H1 (cell line): ENCODE measurements around the gene KISS1. TPM values are rescaled to one million over a fixed set of nuclear protein-coding genes. Genes with fewer than 3 reads are reported as not detected.

Experiments
- CTCF ChIA-PET: fragments of 300-600 bp; sonication (Branson Sonifier 250); formaldehyde crosslinking; loops from one replicate; lab custom pipeline; 2021; ENCODE audit not compliant: partially characterized antibody; lab: Charles Lee
- POLR2A ChIA-PET: fragments of 300-600 bp; sonication (Branson Sonifier 250); formaldehyde crosslinking; loops from one replicate; lab custom pipeline; 2021; ENCODE audit warnings: inconsistent platforms; ENCODE audit not compliant: partially characterized antibody; lab: Charles Lee
- DNase-seq, 2 experiments: peaks; one replicate each; pipeline versions ENCODE4 v3.0.0 to v3.0.0-alpha.2; 2010 to 2022; ENCODE audit warnings: low spot score in 2 of 2, low read depth in 1 of 2, mixed read lengths in 1 of 2
- FAIRE-seq: peaks from 2 replicates; lab custom pipeline; 2011; peaks lifted over from hg19 to GRCh38; lab: Jason Lieb, UNC
- H2AFZ ChIP-seq: 2 replicates; pipeline ENCODE4 v1.8.1; 2012; ENCODE audit warnings: low read length, inconsistent platforms
- H2AK5ac ChIP-seq: 2 replicates; pipeline ENCODE4 v1.6.1; 2013; ENCODE audit warnings: low read depth, low read length
- H2BK120ac ChIP-seq: replicated peaks from 2 replicates; pipeline ENCODE3; 2013; ENCODE audit warnings: low read depth, low read length, inconsistent platforms
- H2BK12ac ChIP-seq: 2 replicates; pipeline ENCODE4 v1.6.1; 2013; ENCODE audit warnings: low read depth, low read length
- H2BK15ac ChIP-seq: 2 replicates; pipeline ENCODE4 v1.6.1; 2013; ENCODE audit warnings: low read length
- H2BK20ac ChIP-seq: 2 replicates; pipeline ENCODE4 v1.6.1; 2013; ENCODE audit warnings: low read length
- H2BK5ac ChIP-seq: 2 replicates; pipeline ENCODE4 v1.6.1; 2013; ENCODE audit warnings: low read depth, low read length
- H3K14ac ChIP-seq: 2 replicates; pipeline ENCODE4 v1.6.1; 2013; ENCODE audit warnings: inconsistent platforms; ENCODE audit not compliant: insufficient read length
- H3K18ac ChIP-seq: 2 replicates; pipeline ENCODE4 v1.6.1; 2013; ENCODE audit warnings: low read length; ENCODE audit errors: extremely low read depth
- H3K23ac ChIP-seq: 2 replicates; pipeline ENCODE4 v1.6.1; 2013; ENCODE audit warnings: inconsistent platforms; ENCODE audit not compliant: insufficient read length
- H3K23me2 ChIP-seq: 2 replicates; pipeline ENCODE4 v1.6.1; 2013; ENCODE audit warnings: low read depth, low read length
- H3K27ac ChIP-seq: 2 replicates; pipeline ENCODE4 v1.6.1; 2011; ENCODE audit warnings: low read depth, low read length, inconsistent platforms
- H3K27me3 ChIP-seq, 4 experiments: replicated peaks in 1 of 4; 1 replicate in 1 of 4; 2 replicates in 3 of 4; pipeline versions ENCODE4 v1.6.1 to v1.8.1; 2011 to 2013; ENCODE audit warnings: low read length in 3 of 4, mild to moderate bottlenecking in 3 of 4, inconsistent platforms in 2 of 4, mixed read lengths in 2 of 4, moderate library complexity in 1 of 4; ENCODE audit not compliant: control insufficient read depth in 3 of 4, insufficient read depth in 3 of 4; ENCODE audit errors: extremely low read depth in 1 of 4
- H3K36me3 ChIP-seq, 4 experiments: 2 replicates each; pipeline versions ENCODE4 v1.6.1 to v1.8.1; 2011 to 2013; ENCODE audit warnings: mild to moderate bottlenecking in 4 of 4, low read length in 3 of 4, moderate library complexity in 2 of 4, control low read depth in 1 of 4, inconsistent platforms in 1 of 4; ENCODE audit not compliant: insufficient read depth in 4 of 4, control insufficient read depth in 2 of 4
- H3K4ac ChIP-seq: replicated peaks from 2 replicates; pipeline ENCODE3; 2013; ENCODE audit warnings: low read length, low read depth, mixed read lengths, inconsistent platforms; ENCODE audit not compliant: insufficient read length
- H3K4me1 ChIP-seq, 4 experiments: replicated peaks in 1 of 4; 1 replicate in 1 of 4; 2 replicates in 3 of 4; pipeline versions ENCODE4 v1.6.1 to v1.8.1; 2011 to 2013; ENCODE audit warnings: low read length in 3 of 4, inconsistent platforms in 2 of 4, mixed read lengths in 1 of 4; ENCODE audit not compliant: insufficient read depth in 4 of 4, control insufficient read depth in 3 of 4
- H3K4me2 ChIP-seq, 2 experiments: 2 replicates each; pipeline versions ENCODE4 v1.6.1 to v1.8.1; 2011 to 2013; ENCODE audit warnings: low read depth in 2 of 2, low read length in 2 of 2, control low read depth in 1 of 2, inconsistent platforms in 1 of 2, mild to moderate bottlenecking in 1 of 2; ENCODE audit not compliant: insufficient read depth in 1 of 2
- H3K4me3 ChIP-seq, 4 experiments: fragments of 200-600, 300-600 bp in 1 of 4; sonication (generic), shearing (Covaris generic), sonication (Bioruptor Twin) in 1 of 4; 2 replicates each; pipeline versions ENCODE4 v1.5.1 to v1.8.1; 2011 to 2016; ENCODE audit warnings: low read length in 4 of 4, low read depth in 3 of 4, control low read depth in 2 of 4, inconsistent platforms in 2 of 4, mild to moderate bottlenecking in 2 of 4, mixed read lengths in 1 of 4, moderate library complexity in 1 of 4; ENCODE audit not compliant: insufficient read depth in 2 of 4; ENCODE audit errors: extremely low read depth in 1 of 4
- H3K56ac ChIP-seq: replicated peaks from 2 replicates; pipeline ENCODE3; 2013; ENCODE audit warnings: low read depth, mild to moderate bottlenecking, mixed read lengths, low read length, inconsistent platforms; ENCODE audit not compliant: insufficient read length
- H3K79me1 ChIP-seq: 2 replicates; pipeline ENCODE4 v1.6.1; 2013; ENCODE audit warnings: low read depth, low read length, control low read depth
- H3K79me2 ChIP-seq, 2 experiments: 2 replicates each; pipeline versions ENCODE4 v1.6.1 to v1.8.1; 2012 to 2013; ENCODE audit warnings: low read length in 2 of 2, mild to moderate bottlenecking in 2 of 2, inconsistent platforms in 1 of 2; ENCODE audit not compliant: insufficient read depth in 2 of 2, control insufficient read depth in 1 of 2
- H3K9ac ChIP-seq, 4 experiments: replicated peaks in 1 of 4; 1 replicate in 1 of 4; 2 replicates in 3 of 4; pipeline versions ENCODE4 v1.6.1 to v1.8.1; 2011 to 2013; ENCODE audit warnings: low read depth in 3 of 4, low read length in 3 of 4, control low read depth in 2 of 4, mild to moderate bottlenecking in 2 of 4, moderate library complexity in 2 of 4, inconsistent platforms in 1 of 4; ENCODE audit errors: extremely low read depth in 1 of 4
- H3K9me3 ChIP-seq, 2 experiments: 2 replicates each; pipeline versions ENCODE4 v1.6.1 to v1.8.1; 2012 to 2013; ENCODE audit warnings: mild to moderate bottlenecking in 2 of 2, moderate library complexity in 2 of 2, control low read depth in 1 of 2, inconsistent platforms in 1 of 2, low read depth in 1 of 2, low read length in 1 of 2, mixed read lengths in 1 of 2; ENCODE audit not compliant: insufficient read depth in 2 of 2
- H4K20me1 ChIP-seq, 2 experiments: replicated peaks in 1 of 2; 2 replicates each; pipeline versions ENCODE3 to v1.8.1; 2011 to 2013; ENCODE audit warnings: inconsistent platforms in 2 of 2, low read length in 2 of 2, mild to moderate bottlenecking in 1 of 2; ENCODE audit not compliant: insufficient read depth in 2 of 2, control insufficient read depth in 1 of 2
- H4K5ac ChIP-seq: 2 replicates; pipeline ENCODE4 v1.6.1; 2013; ENCODE audit warnings: low read length, low read depth, mixed read lengths, inconsistent platforms; ENCODE audit not compliant: insufficient read length
- H4K8ac ChIP-seq: 2 replicates; pipeline ENCODE4 v1.8.0; 2013; ENCODE audit warnings: mild to moderate bottlenecking, moderate library complexity, low read length, inconsistent platforms; ENCODE audit not compliant: insufficient read depth; ENCODE audit errors: extremely low read depth
- H4K91ac ChIP-seq: replicated peaks from 2 replicates; pipeline ENCODE3; 2013; ENCODE audit warnings: low read length, mixed read lengths, inconsistent platforms; ENCODE audit not compliant: insufficient read length
- BACH1 ChIP-seq: IDR thresholded peaks from 2 replicates; pipeline ENCODE4 v1.6.1; 2012; ENCODE audit warnings: low read length, improper control_type of control experiment
- CBX8 ChIP-seq: fragments of 300-800, 300-1000 bp; sonication (generic); IDR thresholded peaks from 2 replicates; pipeline ENCODE4 v1.7.1; 2016; ENCODE audit warnings: low read depth, low read length, borderline replicate concordance
- CHD2 ChIP-seq: IDR thresholded peaks from 2 replicates; pipeline ENCODE4 v1.6.1; 2012; ENCODE audit warnings: low read length, improper control_type of control experiment
- CTCF ChIP-seq, 3 experiments: IDR thresholded peaks; 1 replicate in 2 of 3; 2 replicates in 1 of 3; pipeline versions ENCODE4 v1.5.1 to v1.6.1; 2011; ENCODE audit warnings: low read length in 3 of 3, mild to moderate bottlenecking in 3 of 3, inconsistent platforms in 2 of 3, low read depth in 1 of 3, moderate library complexity in 1 of 3; ENCODE audit not compliant: insufficient read depth in 1 of 3; ENCODE audit errors: control extremely low read depth in 1 of 3
- E2F6 ChIP-seq: IDR thresholded peaks from 2 replicates; pipeline ENCODE4 v1.6.1; 2012; ENCODE audit warnings: inconsistent platforms
- EGR1 ChIP-seq: IDR thresholded peaks from 2 replicates; pipeline ENCODE4 v1.6.1; 2011; ENCODE audit warnings: low read depth, low read length, borderline replicate concordance
- POU5F1 ChIP-seq: IDR thresholded peaks from 2 replicates; pipeline ENCODE4 v1.6.1; 2011; ENCODE audit warnings: low read depth, mild to moderate bottlenecking, low read length, moderate library complexity
- RXRA ChIP-seq: IDR thresholded peaks from 2 replicates; pipeline ENCODE4 v1.6.1; 2011; ENCODE audit warnings: low read depth, mild to moderate bottlenecking, low read length, moderate library complexity; ENCODE audit not compliant: insufficient read depth
- SIRT6 ChIP-seq: IDR thresholded peaks from one replicate; pipeline ENCODE4 v1.7.1; 2012; ENCODE audit warnings: low read length, inconsistent platforms
- SP4 ChIP-seq: IDR thresholded peaks from 2 replicates; pipeline ENCODE4 v1.6.1; 2012; ENCODE audit warnings: low read length, inconsistent platforms
- SUZ12 ChIP-seq: fragments of 200-600 bp; sonication (generic); IDR thresholded peaks from 2 replicates; pipeline ENCODE4 v1.6.1; 2012; ENCODE audit warnings: mild to moderate bottlenecking, inconsistent platforms, low read length, moderate library complexity, mixed read lengths
- WGBS, 2 experiments: shearing (Covaris generic) in 1 of 2; methylation state at CpG; one replicate each; pipeline versions ENCODE4 v1.1.6 to v1.1.7; 2013 to 2015; ENCODE audit warnings: low lambda C conversion rate in 2 of 2, mixed read lengths in 2 of 2, inconsistent platforms in 1 of 2, low coverage in 1 of 2, missing lambda C conversion rate in 1 of 2; ENCODE audit not compliant: insufficient replicate concordance in 2 of 2, insufficient coverage in 1 of 2, insufficient read length in 1 of 2; ENCODE audit errors: extremely low coverage in 1 of 2, missing lambda C conversion rate in 1 of 2; 5-methylcytosine and 5-hydroxymethylcytosine counted together
- polyA plus RNA-seq, 7 experiments: library from polyadenylated mRNA; depleted of rRNA in 3 of 7; stranded (reverse) in 5 of 7; unstranded in 2 of 7; fragments of >200 nt in 5 of 7; fragments of 200-250 nt in 2 of 7; gene quantifications; 1 replicate in 5 of 7; 2 replicates in 1 of 7; 4 replicates in 1 of 7; pipeline versions ENCODE4 v1.2.1 to v1.2.3, GENCODE V29; 2011 to 2013; ENCODE audit warnings: missing spikeins in 2 of 7, mixed read lengths in 2 of 7
- total RNA-seq: library from RNA; stranded (reverse); fragmentation: NEBNext Ultra II Directional; extraction: Animal tissue kit (Norgen Biotek cat#: 25700); gene quantifications from 2 replicates; pipeline ENCODE4 v1.2.1, GENCODE V29; 2021

The KISS1 gene
- total and polyA plus RNA-seq, 2 of the 8 experiments (the other 6 are each of a cell fraction or from before 2014, with no cell fraction given): 0.71 TPM; not detected in 1

DNA sequence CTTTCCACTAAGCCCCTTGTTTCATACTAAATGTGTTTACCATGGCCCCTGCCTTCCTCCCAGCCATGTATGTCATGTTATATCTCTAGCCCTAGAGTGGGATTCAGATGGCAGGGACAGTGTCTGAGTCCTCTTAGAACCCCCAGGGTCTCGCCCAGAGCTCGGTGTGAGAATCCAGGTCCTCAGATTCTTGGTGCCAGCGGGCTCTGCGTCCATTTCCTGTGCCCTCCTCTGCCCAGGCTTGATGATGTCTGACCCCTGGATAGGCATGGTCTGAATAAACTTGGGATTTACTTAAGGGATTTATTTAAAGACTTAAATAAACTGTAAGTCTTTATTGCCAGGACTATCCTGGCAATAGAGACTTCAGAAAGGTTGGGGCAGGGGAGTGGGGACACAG is 6.2 kb upstream of the KISS1 start:
- Histone ChIP-seq H3K79me1 (no peaks in the 10 kb centered on the region), H3K4me1 (peaks cover 0 to 2% (median 2%) of the 10 kb centered on the region in 4 experiments; a peak in 5 of 7 replicates), H2AK5ac (no peak overlapping the region), H4K8ac (no peak overlapping the region), H3K18ac (no peak overlapping the region), H3K56ac (no peak overlapping the region), H3K9me3 (no peaks in the 10 kb centered on the region), H2BK15ac (no peak overlapping the region), H2BK5ac (no peak overlapping the region), H3K27me3 (no peaks in the 10 kb centered on the region), H3K9ac (no peak overlapping the region), H3K79me2 (no peaks in the 10 kb centered on the region), H3K4me3 (no peak overlapping the region), H4K91ac (no peak overlapping the region), H2BK120ac (no peak overlapping the region), H3K4ac (no peak overlapping the region), H3K23ac (no peak overlapping the region), H4K5ac (no peak overlapping the region), H2BK12ac (no peak overlapping the region), H2BK20ac (no peak overlapping the region), H4K20me1 (peaks cover 0 to 4% of the 10 kb centered on the region in 2 experiments), H3K4me2 (no peak overlapping the region), H3K27ac (no peak overlapping the region), H3K36me3 (no peaks in the 10 kb centered on the region), H3K23me2 (no peaks in the 10 kb centered on the region), H2AFZ (no peak overlapping the region), H3K14ac (no peak overlapping the region)
- no peak for DNase-seq
- 93% methylated on average over 4 of the region's 4 CpGs; no CpG with 5 or more reads in 1 of the 2 experiments for WGBS, 2 experiments
- ChIA-PET CTCF (interaction anchor here (1.1 to 12.6 kb wide), 6 partner anchors 11 to 331 kb away, joined by 3 to 360 read pairs (median 40); partner anchors contain the start of genes ETNK2, GOLT1A and REN), POLR2A (interaction anchor here (2.4 kb wide), 1 partner anchor 12 kb away, joined by 6 read pairs; the partner anchor contains the start of gene GOLT1A)
- no peak for FAIRE-seq
- TF ChIP-seq CBX8 (no peak), E2F6 (no peak), CHD2 (no peak), BACH1 (no peak), SIRT6 (no peak), SP4 (no peak), EGR1 (no peak), POU5F1 (no peak), CTCF (IDR thresholded peaks at IDR 0.05; ENCODE audit: control extremely low read depth in 1 of 3, insufficient read depth in 1 of 3, low read depth in 1 of 3, low read length in 3 of 3) (no peak), RXRA (no peak), SUZ12 (no peak)
